DMS53 treated with DMSO at 0.1 percent for 48 hours (cell line): ENCODE results near the gene BRICD5.
"Not testable (repeated sequence)": the region's sequence is repeated elsewhere in the genome, so short reads cannot be mapped to it uniquely, and the experiment has no call there.

Source experiments
- DNase-seq: peaks from one replicate; lab custom pipeline; 2025; ENCODE audit not compliant: unreplicated experiment; lab: John Stamatoyannopoulos, UW

The BRICD5 gene

GRCh38 chr16:2223221-2223941 is 12.7 kb upstream of the BRICD5 start, which contains the start of gene E4F1:
Gene E4F1 (plus strand): TSS chr16:2223591. CDS start chr16:2223614, 23 bp downstream.
- DNase-seq = peak; percentile 96

GRCh38 chr16:2216330-2216729 is 5.7 kb upstream of the BRICD5 start:
- no peak for DNase-seq

- no peak for DNase-seq
These were observed 4.0 kb upstream of the BRICD5 start, which contains the start of gene PGP for GRCh38 chr16:2214719-2214968. Gene PGP (minus strand): TSS chr16:2214840. CDS start chr16:2214777, 63 bp downstream.

GRCh38 chr16:2213817-2214718 is 3.4 kb upstream of the BRICD5 start:
- no peak for DNase-seq

DNA sequence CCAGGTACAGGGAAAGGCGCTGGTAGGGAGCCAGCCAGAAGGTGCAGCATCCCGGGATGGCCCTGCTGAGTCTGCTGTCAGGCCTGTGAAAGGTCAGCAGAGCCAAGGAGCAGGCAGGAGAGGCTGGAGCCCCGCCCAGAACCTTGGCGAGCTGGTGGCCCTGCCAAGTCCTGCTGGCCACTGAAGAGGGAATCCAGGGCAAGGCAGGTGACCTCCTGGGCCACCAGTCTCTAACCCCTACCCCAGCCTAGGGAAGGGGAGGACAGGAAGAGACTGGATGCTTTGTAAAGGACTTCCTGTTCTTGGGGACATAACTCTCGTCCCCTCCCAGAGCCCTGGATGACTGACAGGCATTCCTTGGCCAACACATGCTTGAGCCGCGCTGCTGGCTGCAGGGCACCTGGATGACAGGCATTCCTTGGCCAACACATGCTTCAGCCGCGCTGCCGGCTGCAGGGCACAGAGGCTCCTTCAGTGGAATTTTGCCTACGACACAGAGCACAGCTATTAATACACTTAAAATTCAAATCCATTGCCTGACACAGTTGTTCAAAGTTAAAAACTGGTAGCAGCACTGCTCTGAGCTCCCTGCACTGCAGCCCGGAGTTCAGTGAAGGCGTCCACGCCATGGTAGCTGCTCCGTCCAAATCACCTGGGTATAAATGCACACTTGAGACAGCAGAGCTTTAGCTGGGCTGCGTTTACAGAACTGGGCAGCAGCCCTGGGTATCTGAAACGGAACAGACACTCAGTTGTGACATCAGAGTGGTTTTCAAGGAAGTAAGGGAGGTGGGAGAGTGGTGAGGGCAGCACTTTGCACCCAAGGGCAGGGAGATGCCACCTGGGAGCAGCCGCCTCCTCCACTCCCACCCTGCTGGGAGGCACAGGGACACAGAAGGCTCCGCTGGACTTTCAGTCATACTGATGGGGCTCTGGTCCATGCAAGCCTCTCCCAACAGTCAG is 2.0 kb upstream of the BRICD5 start:
- no peak for DNase-seq

- no peak for DNase-seq
These were observed 1.3 kb upstream of the BRICD5 start for GRCh38 chr16:2211923-2212347.

- DNase-seq = no peak
These were observed 692 bp downstream of the BRICD5 start for GRCh38 chr16:2210009-2210332.

- no peak for DNase-seq
These were observed 1.2 kb downstream of the BRICD5 start for GRCh38 chr16:2209258-2210008.

DNA sequence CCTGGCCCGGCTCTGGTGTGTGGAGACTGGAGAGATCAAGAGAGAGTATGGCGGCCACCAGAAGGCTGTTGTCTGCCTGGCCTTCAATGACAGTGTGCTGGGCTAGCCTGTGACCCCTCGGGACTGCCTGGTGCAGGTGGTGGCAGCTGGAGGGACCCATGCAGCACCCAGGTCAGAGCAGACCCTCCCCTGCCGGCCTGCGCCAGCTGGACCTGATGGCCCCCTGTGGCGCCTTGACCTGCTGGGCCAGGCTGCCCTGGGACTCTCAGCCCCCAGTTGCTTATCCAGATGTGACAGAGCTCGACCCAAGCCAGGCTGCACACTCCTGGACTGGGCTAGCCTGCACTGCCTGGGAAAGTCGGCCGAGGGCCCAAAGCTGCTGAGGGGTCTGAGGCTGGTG is 1.9 kb downstream of the BRICD5 start:
- DNase-seq = no peak

- no peak for DNase-seq
These were observed 2.4 kb downstream of the BRICD5 start for GRCh38 chr16:2208308-2208707.

- DNase-seq = no peak
These were observed 2.8 kb downstream of the BRICD5 start for GRCh38 chr16:2207872-2208271.

GRCh38 chr16:2206780-2207433 is 3.8 kb downstream of the BRICD5 start:
- DNase-seq = no peak

GRCh38 chr16:2206420-2206779 is 4.3 kb downstream of the BRICD5 start:
- no peak for DNase-seq

- DNase-seq = no peak
These were observed 4.7 kb downstream of the BRICD5 start for GRCh38 chr16:2205967-2206313.

DNA sequence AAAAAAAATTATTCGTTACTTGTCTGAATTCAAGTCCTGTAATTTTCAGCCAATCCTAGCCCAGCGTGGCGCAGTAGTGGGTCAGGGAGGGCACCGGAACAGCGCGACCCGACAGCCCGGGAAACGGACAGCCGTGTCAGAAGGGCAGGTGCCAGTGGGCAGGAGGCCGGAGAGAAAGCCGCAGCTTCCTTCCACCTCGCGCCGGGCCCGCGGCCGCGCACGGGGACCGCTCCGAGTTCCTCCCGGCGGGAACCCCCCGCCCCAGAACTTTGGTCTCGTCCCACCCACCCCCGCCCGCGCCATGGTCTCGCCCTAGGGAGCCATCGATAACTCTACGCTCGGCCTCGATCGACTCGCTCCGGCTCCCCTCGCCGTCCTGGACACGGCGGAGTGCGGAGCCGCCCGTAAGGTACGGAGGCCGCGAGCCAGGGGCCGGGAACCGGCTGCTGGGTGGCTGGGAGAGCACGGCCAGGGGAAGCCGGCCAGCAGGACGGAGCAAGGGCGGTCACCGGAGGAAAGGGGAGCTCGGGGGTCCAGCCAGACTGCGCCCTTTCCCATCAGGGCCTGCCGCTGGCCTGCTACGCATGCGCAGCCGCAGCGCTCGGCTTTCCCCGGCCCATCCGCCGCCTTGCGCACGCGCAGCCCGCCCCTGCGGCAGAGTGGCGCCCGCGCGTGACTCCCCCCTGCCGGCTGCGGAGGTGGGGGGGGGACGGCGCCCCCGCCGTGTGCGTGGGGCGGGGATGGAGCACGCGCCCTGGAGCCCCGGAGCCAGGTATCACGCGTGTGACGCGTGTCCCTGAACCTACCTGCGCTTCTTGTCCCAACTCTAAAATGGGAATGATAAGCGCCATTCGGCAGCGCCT is 5.3 kb downstream of the BRICD5 start, which contains the start of gene MLST8:
MLST8 (plus strand) TSS at position 351 of the 863 bp plus-strand sequence. CDS start 632 bp downstream, outside the sequence.
- peak; percentile 54 for DNase-seq

- DNase-seq = no peak
These were observed 6.1 kb downstream of the BRICD5 start for GRCh38 chr16:2204416-2205103.

DNA sequence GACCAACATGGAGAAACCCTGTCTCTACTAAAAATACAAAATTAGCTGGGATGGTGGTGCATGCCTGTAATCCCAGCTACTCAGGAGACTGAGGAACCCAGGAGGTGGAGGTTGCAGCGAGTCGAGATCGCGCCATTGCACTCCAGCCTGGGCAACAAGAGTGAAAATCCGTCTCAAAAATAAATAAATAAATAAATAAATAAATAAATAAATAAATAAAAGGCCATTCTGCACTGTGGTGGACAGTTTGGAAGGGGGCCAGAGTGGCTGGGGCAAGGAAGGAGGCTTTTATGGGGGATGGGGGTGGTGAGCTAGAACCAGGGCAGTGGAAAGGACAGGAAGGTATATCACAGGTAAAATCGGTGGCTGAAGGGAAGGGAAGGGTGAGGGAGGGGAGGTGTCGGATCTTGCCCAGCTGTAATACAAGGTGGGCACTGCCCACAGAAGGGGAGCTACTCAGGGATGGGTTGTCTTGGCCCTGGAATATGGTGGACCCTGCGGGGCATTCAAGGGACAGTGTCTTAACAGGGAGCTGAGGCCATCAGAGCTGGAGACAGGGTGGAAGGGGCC is 7.5 kb downstream of the BRICD5 start:
- not testable (repeated sequence) for DNase-seq

DNA sequence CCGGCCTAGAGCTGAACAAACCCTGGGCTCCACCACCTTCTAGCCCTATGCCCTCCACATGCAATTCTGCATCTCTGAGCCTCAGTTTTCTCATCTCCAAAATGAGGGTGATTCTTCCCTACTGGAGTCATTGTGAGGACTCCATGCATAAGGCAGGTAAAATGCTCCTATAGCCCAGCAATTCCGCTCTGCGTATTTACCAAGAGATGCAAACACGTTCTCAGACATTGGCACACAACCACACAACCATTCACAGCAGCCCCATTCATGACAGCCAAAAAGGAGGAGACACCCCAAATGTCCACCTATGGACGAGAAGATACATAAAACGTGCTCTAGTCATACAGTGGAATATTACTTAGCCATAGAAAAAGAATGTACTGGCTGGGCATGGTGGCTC is 10.3 kb downstream of the BRICD5 start:
- DNase-seq = no peak
